ENCODE results near the gene TSGA10IP. TPM values are rescaled to one million over a fixed set of nuclear protein-coding genes. Genes with fewer than 3 reads are reported as not detected.

Gene TSGA10IP
- total RNA-seq, 1 experiment from 2014 or later = 3.4 TPM

GRCh38 chr11:65941720-65942310 is 3.5 kb upstream of the TSGA10IP start:
- ATAC-seq = no peak
- no peaks in the 10 kb centered on the region for H3K36me3 Mint-ChIP-seq
- CTCF ChIA-PET = interaction anchor here (1.3 to 3.1 kb wide), 3 partner anchors 9 to 57 kb away, joined by 5 to 10 read pairs (median 5); no protein-coding TSS in a partner anchor
- peaks cover 49% of the 10 kb centered on the region for H3K4me1 Mint-ChIP-seq
- TF ChIP-seq NFE2L1 (CRISPR knock-in tag; IDR thresholded peaks at IDR 0.05) (no peak), FOXP1 (CRISPR knock-in tag; IDR thresholded peaks at IDR 0.05; ENCODE audit: borderline replicate concordance) (no peak), RELA (CRISPR knock-in tag; IDR thresholded peaks at IDR 0.05; ENCODE audit: borderline replicate concordance) (no peak)
- TF ChIP-seq, protein P1, sequence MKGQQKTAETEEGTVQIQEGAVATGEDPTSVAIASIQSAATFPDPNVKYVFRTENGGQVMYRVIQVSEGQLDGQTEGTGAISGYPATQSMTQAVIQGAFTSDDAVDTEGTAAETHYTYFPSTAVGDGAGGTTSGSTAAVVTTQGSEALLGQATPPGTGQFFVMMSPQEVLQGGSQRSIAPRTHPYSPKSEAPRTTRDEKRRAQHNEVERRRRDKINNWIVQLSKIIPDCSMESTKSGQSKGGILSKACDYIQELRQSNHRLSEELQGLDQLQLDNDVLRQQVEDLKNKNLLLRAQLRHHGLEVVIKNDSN (CRISPR knock-in tag; IDR thresholded peaks at IDR 0.05) = no peak
- no peaks in the 10 kb centered on the region for H3K9me3 Mint-ChIP-seq
- POLR2A ChIA-PET = no interaction called here
- no peak for DNase-seq (ENCODE audit: low spot score)
- H3K4me3 Mint-ChIP-seq = no peak overlapping the region
- H3K27ac Mint-ChIP-seq = peak overlapping the region; percentile 13
- H3K27me3 Mint-ChIP-seq (ENCODE audit: low read depth) = peaks cover 7% of the 10 kb centered on the region; the same call in 1 of the 2 replicates

- no peaks in the 10 kb centered on the region for H3K36me3 Mint-ChIP-seq
- CTCF ChIA-PET = interaction anchor here (1.1 to 3.1 kb wide), 4 partner anchors 10 to 58 kb away, joined by 3 to 10 read pairs (median 5); partner anchors contain the start of gene FIBP
- DNase-seq (ENCODE audit: low spot score) = no peak
- H3K4me3 Mint-ChIP-seq = no peak overlapping the region
- ATAC-seq = no peak
- TF ChIP-seq ZSCAN18 (CRISPR knock-in tag; IDR thresholded peaks at IDR 0.05) (no peak), TP53 (CRISPR knock-in tag; IDR thresholded peaks at IDR 0.05) (no peak), ZBTB21 (CRISPR knock-in tag; IDR thresholded peaks at IDR 0.05; ENCODE audit: borderline replicate concordance) (no peak), ERG (CRISPR knock-in tag; IDR thresholded peaks at IDR 0.05) (no peak), ZNF423 (CRISPR knock-in tag; IDR thresholded peaks at IDR 0.05) (no peak), NR2C2 (CRISPR knock-in tag; IDR thresholded peaks at IDR 0.05) (no peak), NFYB (CRISPR knock-in tag; conservative IDR thresholded peaks at IDR 0.05; ENCODE audit: low read depth) (no peak), ZNF138 (CRISPR knock-in tag; conservative IDR thresholded peaks at IDR 0.05) (no peak), CREM (CRISPR knock-in tag; IDR thresholded peaks at IDR 0.05) (no peak), ZNF416 (CRISPR knock-in tag; IDR thresholded peaks at IDR 0.05) (no peak), SMAD4 (CRISPR knock-in tag; IDR thresholded peaks at IDR 0.05) (no peak), ATF1 (CRISPR knock-in tag; IDR thresholded peaks at IDR 0.05) (no peak), FOXJ3 (CRISPR knock-in tag; IDR thresholded peaks at IDR 0.05; ENCODE audit: borderline replicate concordance) (no peak), CTCF (IDR thresholded peaks at IDR 0.05) (no peak), SMAD3 (CRISPR knock-in tag; IDR thresholded peaks at IDR 0.05; ENCODE audit: borderline replicate concordance) (no peak), FOXP1 (CRISPR knock-in tag; IDR thresholded peaks at IDR 0.05; ENCODE audit: borderline replicate concordance) (no peak), ARID4B (CRISPR knock-in tag; IDR thresholded peaks at IDR 0.05; ENCODE audit: borderline replicate concordance) (no peak), CBFB (CRISPR knock-in tag; IDR thresholded peaks at IDR 0.05; ENCODE audit: low read depth) (no peak)
- TF ChIP-seq, protein P2, sequence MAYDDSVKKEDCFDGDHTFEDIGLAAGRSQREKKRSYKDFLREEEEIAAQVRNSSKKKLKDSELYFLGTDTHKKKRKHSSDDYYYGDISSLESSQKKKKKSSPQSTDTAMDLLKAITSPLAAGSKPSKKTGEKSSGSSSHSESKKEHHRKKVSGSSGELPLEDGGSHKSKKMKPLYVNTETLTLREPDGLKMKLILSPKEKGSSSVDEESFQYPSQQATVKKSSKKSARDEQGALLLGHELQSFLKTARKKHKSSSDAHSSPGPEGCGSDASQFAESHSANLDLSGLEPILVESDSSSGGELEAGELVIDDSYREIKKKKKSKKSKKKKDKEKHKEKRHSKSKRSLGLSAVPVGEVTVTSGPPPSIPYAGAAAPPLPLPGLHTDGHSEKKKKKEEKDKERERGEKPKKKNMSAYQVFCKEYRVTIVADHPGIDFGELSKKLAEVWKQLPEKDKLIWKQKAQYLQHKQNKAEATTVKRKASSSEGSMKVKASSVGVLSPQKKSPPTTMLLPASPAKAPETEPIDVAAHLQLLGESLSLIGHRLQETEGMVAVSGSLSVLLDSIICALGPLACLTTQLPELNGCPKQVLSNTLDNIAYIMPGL (CRISPR knock-in tag; IDR thresholded peaks at IDR 0.05) = no peak
- TF ChIP-seq, protein P3, sequence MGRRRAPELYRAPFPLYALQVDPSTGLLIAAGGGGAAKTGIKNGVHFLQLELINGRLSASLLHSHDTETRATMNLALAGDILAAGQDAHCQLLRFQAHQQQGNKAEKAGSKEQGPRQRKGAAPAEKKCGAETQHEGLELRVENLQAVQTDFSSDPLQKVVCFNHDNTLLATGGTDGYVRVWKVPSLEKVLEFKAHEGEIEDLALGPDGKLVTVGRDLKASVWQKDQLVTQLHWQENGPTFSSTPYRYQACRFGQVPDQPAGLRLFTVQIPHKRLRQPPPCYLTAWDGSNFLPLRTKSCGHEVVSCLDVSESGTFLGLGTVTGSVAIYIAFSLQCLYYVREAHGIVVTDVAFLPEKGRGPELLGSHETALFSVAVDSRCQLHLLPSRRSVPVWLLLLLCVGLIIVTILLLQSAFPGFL (CRISPR knock-in tag; IDR thresholded peaks at IDR 0.05; ENCODE audit: borderline replicate concordance) = no peak
- H3K27me3 Mint-ChIP-seq (ENCODE audit: low read depth) = peaks cover 7% of the 10 kb centered on the region; the same call in 1 of the 2 replicates
- no peak overlapping the region for H3K27ac Mint-ChIP-seq
- POLR2A ChIA-PET = no interaction called here
- peaks cover 51% of the 10 kb centered on the region for H3K4me1 Mint-ChIP-seq
- H3K9me3 Mint-ChIP-seq = no peaks in the 10 kb centered on the region
Measured at GRCh38 chr11:65942531-65942930, 2.7 kb upstream of the TSGA10IP start.
